Activated CD8-positive, alpha-beta T cell treated with anti-CD3 and anti-CD28 coated beads, Interleukin-2, amount 10 ng/mL, durations not matched to agents 7 days and 5 days (primary cell): Measurements from ENCODE around the gene TMEM88. TPM values are rescaled to one million over a fixed set of nuclear protein-coding genes. Genes with fewer than 3 reads are reported as not detected.

Experiments
- ATAC-seq: fragments of 150-1000 bp; cut with Tn5 transposase; one replicate; pipeline ENCODE4 v1.10.0; 2021; ENCODE audit warnings: moderate library complexity
- CTCF ChIA-PET: fragments of 350-600 bp; sonication (Branson Sonifier 250); formaldehyde crosslinking; loops from one replicate; lab custom pipeline; 2021; ENCODE audit warnings: antibody characterized with exemption; lab: Charles Lee
- POLR2A ChIA-PET: fragments of 350-600 bp; sonication (Branson Sonifier 250); formaldehyde crosslinking; loops from one replicate; lab custom pipeline; 2021; ENCODE audit warnings: antibody characterized with exemption; lab: Charles Lee
- DNase-seq: peaks from one replicate; pipeline ENCODE4 v3.0.0-alpha.2; 2020
- H3K27ac Mint-ChIP-seq: one replicate; pipeline ENCODE4 v1.8.0; 2021; ENCODE audit warnings: mild to moderate bottlenecking, mixed read lengths
- H3K27me3 Mint-ChIP-seq: one replicate; pipeline ENCODE4 v1.8.0; 2021; ENCODE audit warnings: low read depth, mixed read lengths
- H3K36me3 Mint-ChIP-seq: one replicate; pipeline ENCODE4 v1.8.0; 2021; ENCODE audit warnings: low read depth, mixed read lengths
- H3K4me1 Mint-ChIP-seq: one replicate; pipeline ENCODE4 v1.8.0; 2021; ENCODE audit warnings: low read depth, mixed read lengths
- H3K4me3 Mint-ChIP-seq: one replicate; pipeline ENCODE4 v1.8.0; 2021; ENCODE audit warnings: mild to moderate bottlenecking, mixed read lengths
- H3K9me3 Mint-ChIP-seq: one replicate; pipeline ENCODE4 v1.8.0; 2022; ENCODE audit warnings: mixed read lengths; ENCODE audit not compliant: insufficient read depth
- total RNA-seq, 2 experiments: library from RNA; stranded (reverse); gene quantifications; one replicate each; pipeline ENCODE4 v1.2.3, GENCODE V29; 2021

The TMEM88 gene
- total RNA-seq, 2 experiments from 2014 or later, result 0.87 to 1.2 TPM

DNA sequence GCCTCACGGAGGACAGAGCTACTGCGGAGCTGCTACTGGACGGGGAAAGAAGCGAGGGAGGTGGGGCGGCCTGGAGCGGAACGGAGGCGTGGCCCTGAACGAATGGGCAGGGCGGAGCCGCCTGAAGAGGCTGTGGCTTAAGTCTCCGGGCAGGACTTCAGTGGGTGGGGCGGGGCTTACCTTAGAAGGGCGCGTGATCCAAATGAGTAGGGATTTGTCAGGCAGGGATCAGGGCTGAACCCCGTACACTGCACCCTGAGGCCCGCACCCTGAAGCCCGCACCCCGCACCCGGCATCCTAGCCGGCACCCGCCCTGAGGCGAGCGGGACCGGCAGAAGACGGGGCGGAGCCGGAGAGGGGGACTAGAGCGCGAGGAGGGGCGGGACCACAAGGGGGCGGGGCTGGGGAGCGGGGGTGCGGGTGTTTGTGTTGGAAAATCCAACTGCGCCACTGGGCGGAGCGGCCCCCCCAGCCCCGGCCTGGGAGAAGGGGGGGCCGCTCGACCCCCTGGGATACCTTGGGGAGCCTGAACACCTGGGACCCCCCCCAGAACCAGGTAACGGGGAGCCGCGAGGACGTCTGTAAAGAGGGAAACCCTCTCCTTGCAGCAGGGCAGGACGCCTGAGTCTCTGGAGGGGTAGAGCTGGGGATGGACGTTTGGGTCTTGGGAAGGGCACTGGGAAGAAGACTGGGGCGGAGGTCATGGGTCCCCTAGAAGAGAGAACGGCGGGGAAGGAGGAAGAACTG is 20.9 kb upstream of the TMEM88 start, which contains the start of gene KDM6B:
TSS of gene KDM6B (plus strand) at position 423 of the 747 bp plus-strand sequence. CDS start 11,338 bp downstream, outside the sequence.
- ATAC-seq (peak; percentile 74), DNase-seq (peak; percentile 92)
- POLR2A ChIA-PET, result interaction anchor here (0.8 to 3.2 kb wide), 5 partner anchors 9 to 23 kb away, joined by 3 to 20 read pairs (median 3); partner anchors contain the start of genes CYB5D1 and NAA38
- Mint-ChIP-seq H3K4me3 (peak within 1 kb of the TSS; percentile 90), H3K27ac (peak within 1 kb of the TSS; percentile 94), H3K9me3 (no peaks in the 10 kb centered on the region), H3K27me3 (peaks cover 14% of the 10 kb centered on the region), H3K4me1 (peaks cover 43% of the 10 kb centered on the region), H3K36me3 (no peaks in the 10 kb centered on the region)
- CTCF ChIA-PET, result interaction anchor here (0.6 to 6.8 kb wide), 23 partner anchors 10 to 285 kb away, joined by 3 to 52 read pairs (median 5); partner anchors contain the start of genes CYB5D1, NAA38, TP53 and WRAP53

- ChIA-PET POLR2A (interaction anchor here (0.7 to 3.2 kb wide), 8 partner anchors 8 to 339 kb away, joined by 3 to 20 read pairs (median 4); partner anchors contain the start of genes CYB5D1 and NAA38), CTCF (interaction anchor here (0.6 to 6.8 kb wide), 26 partner anchors 10 to 284 kb away, joined by 3 to 52 read pairs (median 6); partner anchors contain the start of genes CNTROB, CYB5D1, NAA38 and TP53)
- Mint-ChIP-seq H3K27ac (peak overlapping the region; percentile 94), H3K4me1 (peaks cover 49% of the 10 kb centered on the region), H3K27me3 (peaks cover 10% of the 10 kb centered on the region), H3K36me3 (no peaks in the 10 kb centered on the region), H3K9me3 (no peaks in the 10 kb centered on the region), H3K4me3 (peak overlapping the region; percentile 90)
- ATAC-seq (peak; percentile 7), DNase-seq (peak; percentile 51)
These were observed 20.3 kb upstream of the TMEM88 start for GRCh38 chr17:7834542-7834956.

DNA sequence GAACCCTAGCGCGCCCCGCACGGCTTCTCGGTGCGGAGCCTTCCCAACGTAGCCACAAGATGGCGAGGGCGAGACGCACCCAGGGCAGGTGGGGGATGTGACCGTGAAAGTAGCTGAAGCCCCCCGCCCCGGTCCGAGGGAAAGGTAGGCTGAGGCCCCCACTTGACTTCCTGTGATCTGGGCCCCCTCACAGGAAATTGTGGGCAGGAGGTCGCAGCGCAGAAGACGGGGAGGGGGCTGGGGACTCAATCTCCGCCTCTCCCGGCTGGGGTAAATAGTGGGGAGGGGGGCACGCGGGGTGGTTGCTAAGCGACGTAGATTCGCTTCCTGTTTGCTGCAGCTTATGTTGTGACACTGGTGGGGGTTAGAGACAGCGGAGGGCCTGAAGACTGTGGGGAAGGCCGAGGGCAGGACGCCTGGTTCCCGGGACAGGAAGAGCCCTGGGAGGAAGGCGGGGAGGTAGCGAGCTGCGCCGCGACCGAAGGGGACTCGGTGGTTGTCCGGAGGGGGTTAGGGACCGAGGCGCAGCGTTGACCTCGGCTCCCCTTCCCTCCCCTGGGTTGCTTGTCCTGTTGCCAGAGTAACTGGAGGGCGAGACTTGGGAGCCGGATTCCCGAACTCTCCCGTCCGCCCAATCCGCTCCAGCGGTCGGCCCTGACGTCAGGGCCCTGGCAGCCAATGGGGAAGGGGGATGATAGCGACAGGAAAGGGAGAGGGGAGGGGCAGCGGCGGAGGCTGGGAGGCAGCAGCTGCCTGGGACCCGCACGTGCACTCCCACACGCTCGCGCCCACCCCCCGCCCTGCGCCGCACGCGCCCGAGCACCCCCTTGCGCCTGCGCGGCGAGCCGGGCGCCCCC is 19.7 kb upstream of the TMEM88 start:
- Mint-ChIP-seq H3K4me1 (peaks cover 55% of the 10 kb centered on the region), H3K36me3 (no peaks in the 10 kb centered on the region), H3K4me3 (peak overlapping the region; percentile 90), H3K9me3 (no peaks in the 10 kb centered on the region), H3K27me3 (peaks cover 8% of the 10 kb centered on the region), H3K27ac (peak overlapping the region; percentile 94)
- DNase-seq (peak; percentile 91), ATAC-seq (peak; percentile 56)
- ChIA-PET CTCF (interaction anchor here (0.6 to 6.8 kb wide), 30 partner anchors 9 to 284 kb away, joined by 3 to 52 read pairs (median 5); partner anchors contain the start of genes CNTROB, CYB5D1, NAA38 and TP53), POLR2A (interaction anchor here (0.7 to 3.2 kb wide), 9 partner anchors 8 to 338 kb away, joined by 3 to 20 read pairs (median 4); partner anchors contain the start of genes CYB5D1 and NAA38)

- H3K9me3 Mint-ChIP-seq, result no peaks in the 10 kb centered on the region
- peaks cover 63% of the 10 kb centered on the region for H3K4me1 Mint-ChIP-seq
- DNase-seq, result no peak
- no peak for ATAC-seq
- H3K36me3 Mint-ChIP-seq, result no peaks in the 10 kb centered on the region
- H3K27ac Mint-ChIP-seq, result peak overlapping the region; percentile 80
- POLR2A ChIA-PET, result interaction anchor here (1.1 to 3.2 kb wide), 5 partner anchors 7 to 150 kb away, joined by 3 to 20 read pairs (median 4); partner anchors contain the start of genes CYB5D1 and NAA38
- CTCF ChIA-PET, result interaction anchor here (0.7 to 6.8 kb wide), 25 partner anchors 8 to 283 kb away, joined by 3 to 52 read pairs (median 7); partner anchors contain the start of genes CNTROB, CYB5D1, NAA38 and TP53
- peaks cover 7% of the 10 kb centered on the region for H3K27me3 Mint-ChIP-seq
- H3K4me3 Mint-ChIP-seq, result peak overlapping the region; percentile 90
These were observed 18.9 kb upstream of the TMEM88 start for GRCh38 chr17:7835814-7836595.

GRCh38 chr17:7836596-7837407 is 18.1 kb upstream of the TMEM88 start:
- CTCF ChIA-PET, result interaction anchor here (0.8 to 6.8 kb wide), 8 partner anchors 12 to 205 kb away, joined by 3 to 52 read pairs (median 6); partner anchors contain the start of genes CHD3 and NAA38
- POLR2A ChIA-PET, result interaction anchor here (0.6 to 1.5 kb wide), 4 partner anchors 11 to 64 kb away, joined by 3 to 5 read pairs (median 4); partner anchors contain the start of gene NAA38
- Mint-ChIP-seq H3K27ac (peak overlapping the region; percentile 73), H3K9me3 (no peaks in the 10 kb centered on the region), H3K36me3 (no peaks in the 10 kb centered on the region), H3K27me3 (peaks cover 7% of the 10 kb centered on the region), H3K4me1 (peaks cover 68% of the 10 kb centered on the region), H3K4me3 (peak overlapping the region; percentile 90)
- no peak for ATAC-seq
- peak; percentile 61 for DNase-seq

DNA sequence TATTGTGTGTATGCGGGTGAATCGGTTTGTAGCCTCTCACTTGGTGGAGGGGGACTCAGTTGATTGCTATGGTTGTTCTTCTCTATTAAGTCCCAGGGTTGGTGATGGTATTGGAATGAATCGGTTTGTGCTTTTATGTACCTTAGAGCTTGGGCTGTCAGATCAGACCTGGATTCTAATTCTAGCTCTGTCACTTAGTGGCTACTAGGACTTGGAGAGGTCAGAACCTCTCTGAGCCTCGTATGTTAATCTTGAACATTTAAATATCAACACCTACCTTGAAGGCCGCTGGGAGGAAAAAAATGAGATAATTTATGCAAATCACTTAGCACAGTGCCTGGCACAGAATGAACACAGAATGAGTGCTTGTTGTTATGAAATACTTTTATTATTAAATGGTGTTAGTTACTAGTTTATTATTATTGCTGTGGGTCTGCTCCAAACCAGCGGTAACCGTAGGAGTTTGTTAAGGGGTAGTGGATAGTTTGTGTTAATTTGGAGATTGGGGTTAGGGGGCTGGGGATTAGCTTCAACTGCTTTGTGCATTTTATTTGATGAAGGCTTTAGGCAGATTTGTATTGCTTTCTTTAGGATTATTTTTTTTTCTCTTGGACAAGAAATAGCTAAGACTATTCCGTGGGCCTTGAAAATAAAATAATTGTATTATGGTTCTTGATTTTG is 17.3 kb upstream of the TMEM88 start:
- peak overlapping the region; percentile 73 for H3K27ac Mint-ChIP-seq
- H3K9me3 Mint-ChIP-seq, result no peaks in the 10 kb centered on the region
- ATAC-seq (no peak), DNase-seq (no peak)
- CTCF ChIA-PET, result interaction anchor here (0.8 to 6.8 kb wide), 10 partner anchors 12 to 204 kb away, joined by 3 to 52 read pairs (median 4); partner anchors contain the start of genes CHD3 and NAA38
- H3K36me3 Mint-ChIP-seq, result no peaks in the 10 kb centered on the region
- H3K4me3 Mint-ChIP-seq, result peak overlapping the region; percentile 90
- H3K4me1 Mint-ChIP-seq, result peaks cover 72% of the 10 kb centered on the region
- POLR2A ChIA-PET, result interaction anchor here (0.6 to 1.8 kb wide), 6 partner anchors 10 to 95 kb away, joined by 3 to 5 read pairs (median 4); partner anchors contain the start of genes CNTROB, NAA38 and TRAPPC1
- H3K27me3 Mint-ChIP-seq, result peaks cover 6% of the 10 kb centered on the region

DNA sequence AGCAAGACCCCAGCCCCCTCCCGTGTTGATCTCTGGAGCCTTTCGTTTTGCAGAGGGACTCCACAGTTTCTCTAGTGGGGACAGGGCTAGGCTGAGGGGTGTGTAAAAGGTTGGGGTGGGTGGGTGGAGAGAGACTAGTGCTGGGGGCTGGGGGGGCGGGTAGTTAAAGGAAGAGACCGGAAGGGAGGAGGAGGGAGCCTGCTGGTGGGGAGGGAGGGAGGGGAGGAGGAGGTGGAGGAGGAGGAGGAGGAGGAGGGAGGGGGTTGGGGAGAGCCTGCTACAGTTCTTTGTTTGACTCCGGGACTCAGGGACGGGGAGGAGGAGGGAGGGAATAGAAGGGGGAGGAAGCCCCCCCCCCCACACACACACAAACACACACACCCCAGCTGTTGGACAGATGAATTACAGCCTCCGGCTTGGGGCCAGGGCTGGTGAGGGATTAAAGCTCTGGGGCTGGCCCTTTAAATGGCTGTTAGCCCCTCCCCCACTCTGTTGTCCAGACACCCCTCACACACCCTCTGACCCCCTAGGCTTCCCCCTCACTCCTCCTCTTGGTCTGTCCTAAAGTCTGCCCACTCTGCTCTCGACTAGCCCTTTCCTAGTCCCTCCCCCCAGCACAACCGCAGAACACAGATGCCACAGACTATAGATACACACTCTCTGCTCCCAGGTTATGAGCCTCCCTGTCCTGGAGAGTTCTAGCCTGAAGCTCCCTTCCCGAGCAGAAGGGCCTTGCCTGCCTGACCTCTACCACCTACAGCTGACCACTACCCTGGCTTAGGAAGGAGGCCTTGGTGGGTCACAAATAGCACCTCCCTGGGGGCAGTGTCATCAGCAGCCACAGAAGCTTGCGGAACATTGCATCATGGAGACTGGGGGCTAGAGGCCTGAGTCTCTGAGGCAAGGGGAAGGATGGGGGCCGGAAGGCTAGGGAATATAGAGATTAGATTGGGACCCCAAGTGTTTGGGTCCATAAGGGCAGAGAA is 16.5 kb upstream of the TMEM88 start:
- ChIA-PET CTCF (interaction anchor here (1.0 to 6.8 kb wide), 10 partner anchors 11 to 203 kb away, joined by 3 to 52 read pairs (median 4); partner anchors contain the start of genes NAA38, TP53 and WRAP53), POLR2A (interaction anchor here (1.2 to 1.8 kb wide), 3 partner anchors 19 to 94 kb away, joined by 3 to 5 read pairs (median 4); partner anchors contain the start of genes CNTROB, NAA38 and TRAPPC1)
- ATAC-seq, result no peak
- DNase-seq, result peak; percentile 59
- Mint-ChIP-seq H3K9me3 (no peaks in the 10 kb centered on the region), H3K4me1 (peaks cover 74% of the 10 kb centered on the region), H3K27me3 (peaks cover 2% of the 10 kb centered on the region), H3K4me3 (peak overlapping the region; percentile 90), H3K27ac (peak overlapping the region; percentile 83), H3K36me3 (no peaks in the 10 kb centered on the region)

DNA sequence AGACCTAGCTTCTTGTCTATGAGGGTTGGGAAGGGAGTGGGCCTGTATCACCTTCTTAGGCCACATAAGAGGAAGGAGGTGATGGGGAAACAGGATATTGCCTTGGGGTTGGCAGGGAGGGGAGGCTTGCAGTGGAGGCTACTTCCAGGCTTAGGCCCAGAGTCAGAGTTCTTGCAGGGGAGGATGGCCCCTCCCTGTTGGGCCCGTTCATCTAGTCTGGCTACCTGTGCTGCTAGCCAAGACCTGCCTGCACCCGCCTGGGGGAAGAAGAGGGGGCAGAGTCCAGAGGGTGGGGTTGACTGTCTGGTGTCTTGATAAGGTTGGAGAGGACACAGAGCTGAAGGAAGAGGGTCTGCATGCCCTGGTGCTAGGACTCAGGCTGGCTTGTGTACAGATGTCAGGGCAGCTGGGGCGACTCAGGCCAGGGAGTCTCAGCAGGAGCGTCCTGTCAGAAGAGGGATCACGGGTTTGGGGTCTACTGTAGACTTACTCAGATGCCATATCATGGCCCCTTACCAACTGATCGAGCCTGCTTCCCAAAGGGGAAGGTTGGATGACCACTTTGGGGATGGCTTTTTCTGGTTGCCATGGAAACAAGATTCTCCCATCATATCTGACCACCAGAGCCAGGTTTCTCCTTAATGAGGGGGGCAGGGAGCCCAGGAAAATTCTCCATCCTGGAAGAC is 15.5 kb upstream of the TMEM88 start:
- ChIA-PET POLR2A (interaction anchor here (1.8 kb wide), 1 partner anchor 93 kb away, joined by 4 read pairs; the partner anchor contains the start of genes CNTROB and TRAPPC1), CTCF (interaction anchor here (1.1 to 3.1 kb wide), 4 partner anchors 12 to 151 kb away, joined by 3 to 17 read pairs (median 4); partner anchors contain the start of genes TP53 and WRAP53)
- no peaks in the 10 kb centered on the region for H3K27me3 Mint-ChIP-seq
- no peaks in the 10 kb centered on the region for H3K9me3 Mint-ChIP-seq
- H3K36me3 Mint-ChIP-seq, result no peaks in the 10 kb centered on the region
- ATAC-seq (no peak), DNase-seq (no peak)
- H3K4me3 Mint-ChIP-seq, result peak overlapping the region; percentile 58
- H3K27ac Mint-ChIP-seq, result peak overlapping the region; percentile 83
- H3K4me1 Mint-ChIP-seq, result peaks cover 68% of the 10 kb centered on the region
